Measurements from ENCODE around the gene NKG7. TPM values are rescaled to one million over a fixed set of nuclear protein-coding genes. Genes with fewer than 3 reads are reported as not detected.

Gene NKG7
- total and polyA plus RNA-seq, 2 of the 13 experiments (the other 11 are each of a cell fraction or from before 2014, with no cell fraction given): 0.40 TPM; not detected in 1

- peak; percentile 54; the same call in 1 of the 2 replicates for TF ChIP-seq PAXIP1 (CRISPR knock-in tag; conservative IDR thresholded peaks at IDR 0.05)
- TF ChIP-seq ZNF816 (CRISPR knock-in tag; IDR thresholded peaks at IDR 0.05; ENCODE audit: borderline replicate concordance): no peak
- peak; percentile 93 for TF ChIP-seq ZNF564 (CRISPR knock-in tag; IDR thresholded peaks at IDR 0.05)
- 0 out of 2 replicates have a peak, but pooled peaks have one; percentile 62 for TF ChIP-seq ZNF225 (CRISPR knock-in tag; IDR thresholded peaks at IDR 0.05)
- no peak for TF ChIP-seq ZNF30 (CRISPR knock-in tag; IDR thresholded peaks at IDR 0.05)
- TF ChIP-seq ZFX (CRISPR knock-in tag; IDR thresholded peaks at IDR 0.05; ENCODE audit: low read depth): peak; percentile 97
- TF ChIP-seq NCOR1 (IDR thresholded peaks at IDR 0.05; ENCODE audit: borderline replicate concordance, low read length): no peak
- no peak for TF ChIP-seq ZNF766 (CRISPR knock-in tag; IDR thresholded peaks at IDR 0.05; ENCODE audit: borderline replicate concordance)
- TF ChIP-seq REPIN1 (CRISPR knock-in tag; IDR thresholded peaks at IDR 0.05; ENCODE audit: borderline replicate concordance, low read depth): no peak
- TF ChIP-seq PATZ1 (CRISPR knock-in tag; IDR thresholded peaks at IDR 0.05): peak; percentile 87
- TF ChIP-seq XRCC5 (optimal IDR thresholded peaks at IDR 0.05; ENCODE audit: low read length): peak; percentile 18
- peak; percentile 32; the same call in 1 of the 2 replicates for TF ChIP-seq DRAP1 (CRISPR knock-in tag; IDR thresholded peaks at IDR 0.05)
- 0 out of 2 replicates have a peak, but pooled peaks have one; percentile 21 for TF ChIP-seq ATF2 (CRISPR knock-in tag; IDR thresholded peaks at IDR 0.05)
- 0 out of 2 replicates have a peak, but pooled peaks have one; percentile 9 for TF ChIP-seq HNF4A (CRISPR knock-in tag; IDR thresholded peaks at IDR 0.05)
- TF ChIP-seq NPAS2 (CRISPR knock-in tag; IDR thresholded peaks at IDR 0.05; ENCODE audit: borderline replicate concordance): no peak
- TF ChIP-seq KDM2A (CRISPR knock-in tag; IDR thresholded peaks at IDR 0.05; ENCODE audit: borderline replicate concordance, low read depth): peak; percentile 55; the same call in 1 of the 2 replicates
- peak; percentile 92 for TF ChIP-seq ZFY (CRISPR knock-in tag; IDR thresholded peaks at IDR 0.05)
These were observed 16.7 kb upstream of the NKG7 start (continued) for GRCh38 chr19:51389143-51389542.

All from HepG2 (cell line).